Measurements from ENCODE around the gene TAF3.
A peak's percentile ranks its signal among the peaks of the same experiment; 100 is the strongest.

The TAF3 gene

DNA sequence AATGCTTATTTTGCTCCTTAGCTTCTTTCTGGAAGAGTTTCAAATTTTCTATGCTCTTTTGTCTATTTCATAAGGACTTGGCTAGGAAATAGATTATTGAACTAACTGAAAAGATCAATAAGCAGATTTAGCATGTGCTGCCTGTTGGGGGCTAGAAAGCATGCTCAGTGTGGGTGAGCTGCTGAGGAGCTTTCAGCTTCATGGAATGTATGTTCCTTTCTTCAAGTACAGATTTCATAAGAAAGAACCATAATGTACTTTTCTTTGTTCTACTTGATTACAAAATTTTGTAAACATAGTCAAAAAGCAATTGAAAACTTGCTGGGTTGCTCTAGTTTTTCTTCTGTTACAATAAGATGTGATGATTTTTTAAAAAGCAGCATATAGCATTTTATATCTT is 73.8 kb downstream of the TAF3 start:
- Histone ChIP-seq H3K36me3 (ENCODE audit: insufficient read depth, low read length) (peaks cover 4% of the 10 kb centered on the region; the same call in 1 of the 2 replicates), H3K9me3 (ENCODE audit: insufficient read depth, low read length, severe bottlenecking) (no peaks in the 10 kb centered on the region), H4K20me1 (ENCODE audit: insufficient read depth, low read length) (peaks cover 9% of the 10 kb centered on the region; the same call in 1 of the 2 replicates), H3K79me2 (ENCODE audit: insufficient read depth, low read length) (peaks cover 6% of the 10 kb centered on the region; the same call in 1 of the 2 replicates), H3K27me3 (ENCODE audit: insufficient read depth, low read length, poor library complexity) (no peaks in the 10 kb centered on the region), H3K4me2 (ENCODE audit: insufficient read depth, low read length) (no peak overlapping the region), H2AFZ (ENCODE audit: low read depth, low read length) (no peak overlapping the region), H3K9ac (ENCODE audit: low read depth, low read length) (no peak overlapping the region), H3K4me3 (ENCODE audit: low read depth in 1 of 2, low read length in 2 of 2) (no peak overlapping the region), H3K27ac (ENCODE audit: low read length) (no peak overlapping the region), H3K4me1 (ENCODE audit: insufficient read depth, low read length) (peaks cover 10% of the 10 kb centered on the region; the same call in 1 of the 2 replicates)
- TF ChIP-seq CTCF (IDR thresholded peaks at IDR 0.05; ENCODE audit: borderline replicate concordance, extremely low read depth, low read length, poor library complexity, severe bottlenecking), result no peak
- DNase-seq (no peak), ATAC-seq (ENCODE audit: insufficient read depth, low read depth) (no peak)

DNA sequence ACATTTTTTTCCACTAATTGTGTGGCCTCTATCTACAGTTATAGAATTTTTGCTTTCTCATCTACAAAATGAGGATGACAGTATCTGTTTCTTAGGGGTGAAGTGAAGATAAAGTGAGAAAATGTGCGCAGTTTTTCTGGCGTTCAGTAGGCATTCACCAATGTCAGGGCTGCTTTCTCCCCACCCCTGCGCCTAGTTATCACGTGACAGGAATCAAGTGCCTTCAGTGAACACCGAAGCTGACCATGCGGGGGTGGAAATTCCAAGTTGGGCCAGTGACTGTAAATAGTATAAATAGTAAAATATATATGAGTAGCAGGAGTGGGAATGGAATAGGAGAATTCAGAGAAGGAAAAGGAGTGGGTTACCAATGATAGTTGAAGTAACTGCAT is 77.4 kb downstream of the TAF3 start:
- no peak overlapping the region for H2AFZ ChIP-seq (ENCODE audit: low read depth, low read length)
- H3K9ac ChIP-seq (ENCODE audit: low read depth, low read length), result no peak overlapping the region
- H3K27me3 ChIP-seq (ENCODE audit: insufficient read depth, low read length, poor library complexity), result no peaks in the 10 kb centered on the region
- H3K9me3 ChIP-seq (ENCODE audit: insufficient read depth, low read length, severe bottlenecking), result no peaks in the 10 kb centered on the region
- H3K36me3 ChIP-seq (ENCODE audit: insufficient read depth, low read length), result peaks cover 4% of the 10 kb centered on the region; the same call in 1 of the 2 replicates
- no peak overlapping the region for H3K27ac ChIP-seq (ENCODE audit: low read length)
- H4K20me1 ChIP-seq (ENCODE audit: insufficient read depth, low read length), result peaks cover 7% of the 10 kb centered on the region; the same call in 1 of the 2 replicates
- no peak overlapping the region for H3K4me2 ChIP-seq (ENCODE audit: insufficient read depth, low read length)
- TF ChIP-seq EZH2 (IDR thresholded peaks at IDR 0.05; ENCODE audit: borderline replicate concordance, low read depth, low read length, severe bottlenecking), result no peak
- TF ChIP-seq CTCF (IDR thresholded peaks at IDR 0.05; ENCODE audit: borderline replicate concordance, extremely low read depth, low read length, poor library complexity, severe bottlenecking), result no peak
- ATAC-seq (ENCODE audit: insufficient read depth, low read depth) (no peak), DNase-seq (no peak)
- H3K4me1 ChIP-seq (ENCODE audit: insufficient read depth, low read length), result peaks cover 10% of the 10 kb centered on the region; the same call in 1 of the 2 replicates
- H3K4me3 ChIP-seq (ENCODE audit: low read depth in 1 of 2, low read length in 2 of 2), result no peak overlapping the region
- H3K79me2 ChIP-seq (ENCODE audit: insufficient read depth, low read length), result peaks cover 2% of the 10 kb centered on the region; the same call in 1 of the 2 replicates

GRCh38 chr10:7896297-7896696 is 78.0 kb downstream of the TAF3 start:
- H3K36me3 ChIP-seq (ENCODE audit: insufficient read depth, low read length), result peaks cover 4% of the 10 kb centered on the region; the same call in 1 of the 2 replicates
- H4K20me1 ChIP-seq (ENCODE audit: insufficient read depth, low read length), result peaks cover 7% of the 10 kb centered on the region; the same call in 1 of the 2 replicates
- no peak overlapping the region for H3K9ac ChIP-seq (ENCODE audit: low read depth, low read length)
- no peaks in the 10 kb centered on the region for H3K27me3 ChIP-seq (ENCODE audit: insufficient read depth, low read length, poor library complexity)
- H3K4me1 ChIP-seq (ENCODE audit: insufficient read depth, low read length), result peaks cover 10% of the 10 kb centered on the region; the same call in 1 of the 2 replicates
- H3K9me3 ChIP-seq (ENCODE audit: insufficient read depth, low read length, severe bottlenecking), result no peaks in the 10 kb centered on the region
- H3K27ac ChIP-seq (ENCODE audit: low read length), result no peak overlapping the region
- no peak for TF ChIP-seq CTCF (IDR thresholded peaks at IDR 0.05; ENCODE audit: borderline replicate concordance, extremely low read depth, low read length, poor library complexity, severe bottlenecking)
- TF ChIP-seq EZH2 (IDR thresholded peaks at IDR 0.05; ENCODE audit: borderline replicate concordance, low read depth, low read length, severe bottlenecking), result no peak
- no peaks in the 10 kb centered on the region; the same call in 1 of the 2 replicates for H3K79me2 ChIP-seq (ENCODE audit: insufficient read depth, low read length)
- no peak overlapping the region for H3K4me2 ChIP-seq (ENCODE audit: insufficient read depth, low read length)
- DNase-seq (peak; percentile 22), ATAC-seq (ENCODE audit: insufficient read depth, low read depth) (peak; percentile 78)
- no peak overlapping the region for H3K4me3 ChIP-seq (ENCODE audit: low read depth in 1 of 2, low read length in 2 of 2)
- H2AFZ ChIP-seq (ENCODE audit: low read depth, low read length), result no peak overlapping the region

Data from DND-41 (cell line).